SK-N-SH treated with all-trans-retinoic acid at 6 μM for 48 hours (cell line): ENCODE data around the gene CDH6.

Experiments
- ATAC-seq: fragments of 200-7000 bp; cut with Tn5 transposase; 3 replicates; pipeline ENCODE4 v1.9.1; 2020; ENCODE audit warnings: mild to moderate bottlenecking, moderate library complexity
- ARNTL ChIP-seq: fragments of 450-650 bp; formaldehyde crosslinking; IDR thresholded peaks from 2 replicates; pipeline ENCODE4 v1.5.0; 2020; ENCODE audit warnings: low read depth, mild to moderate bottlenecking, moderate library complexity, borderline replicate concordance
- BACH2 ChIP-seq: fragments of 250-450 bp; sonication (Bioruptor Pico); IDR thresholded peaks from 2 replicates; pipeline ENCODE4 v1.9.0; 2021; ENCODE audit warnings: mild to moderate bottlenecking, borderline replicate concordance
- CREB5 ChIP-seq: fragments of 250-450 bp; sonication (Bioruptor Pico); IDR thresholded peaks from 2 replicates; pipeline ENCODE4 v1.5.1; 2020; ENCODE audit warnings: low read depth, mild to moderate bottlenecking, moderate library complexity
- CSDC2 ChIP-seq: fragments of 250-450 bp; sonication (Bioruptor Pico); IDR thresholded peaks from 2 replicates; pipeline ENCODE4 v1.5.0; 2020; ENCODE audit warnings: mild to moderate bottlenecking, moderate library complexity
- CSRNP3 ChIP-seq: fragments of 250-450 bp; sonication (Bioruptor Pico); IDR thresholded peaks from 2 replicates; pipeline ENCODE4 v1.5.1; 2021; ENCODE audit warnings: mild to moderate bottlenecking, moderate library complexity
- ESRRG ChIP-seq: fragments of 250-450 bp; sonication (Bioruptor Pico); IDR thresholded peaks from 2 replicates; pipeline ENCODE4 v1.6.1; 2021; ENCODE audit warnings: mild to moderate bottlenecking
- GLIS3 ChIP-seq: fragments of 250-450 bp; sonication (Bioruptor Pico); IDR thresholded peaks from 2 replicates; pipeline ENCODE4 v1.5.0; 2020; ENCODE audit warnings: mild to moderate bottlenecking, moderate library complexity
- ISL1 ChIP-seq: fragments of 250-450 bp; sonication (Bioruptor Pico); IDR thresholded peaks from 2 replicates; pipeline ENCODE4 v2.1.2; 2022; ENCODE audit warnings: mild to moderate bottlenecking, moderate library complexity
- OSR1 ChIP-seq: fragments of 250-450 bp; sonication (Bioruptor Pico); IDR thresholded peaks from 2 replicates; pipeline ENCODE4 v1.8.0; 2022; ENCODE audit warnings: moderate library complexity, mild to moderate bottlenecking, inconsistent platforms
- PATZ1 ChIP-seq: fragments of 250-450 bp; sonication (Bioruptor Pico); IDR thresholded peaks from 2 replicates; pipeline ENCODE4 v1.8.0; 2020; ENCODE audit warnings: mild to moderate bottlenecking, moderate library complexity, borderline replicate concordance
- POU6F1 ChIP-seq: fragments of 250-450 bp; sonication (Bioruptor Pico); IDR thresholded peaks from 2 replicates; pipeline ENCODE4 v1.8.0; 2021; ENCODE audit warnings: low read depth, mild to moderate bottlenecking, moderate library complexity, borderline replicate concordance
- RARB ChIP-seq: fragments of 250-450 bp; sonication (Bioruptor Pico); IDR thresholded peaks from 2 replicates; pipeline ENCODE4 v1.8.0; 2021; ENCODE audit warnings: mild to moderate bottlenecking, moderate library complexity
- SNAI2 ChIP-seq: fragments of 250-450 bp; sonication (Bioruptor Pico); IDR thresholded peaks from 2 replicates; pipeline ENCODE4 v1.5.0; 2020; ENCODE audit warnings: mild to moderate bottlenecking, moderate library complexity
- TCF4 ChIP-seq: fragments of 250-450 bp; sonication (Bioruptor Pico); IDR thresholded peaks from 2 replicates; pipeline ENCODE4 v1.8.0; 2021; ENCODE audit warnings: mild to moderate bottlenecking, moderate library complexity, borderline replicate concordance
- TOX ChIP-seq: fragments of 250-450 bp; sonication (Bioruptor Pico); IDR thresholded peaks from 2 replicates; pipeline ENCODE4 v1.8.0; 2021; ENCODE audit warnings: mild to moderate bottlenecking, moderate library complexity, borderline replicate concordance
- TSHZ2 ChIP-seq: fragments of 250-450 bp; sonication (Bioruptor Pico); IDR thresholded peaks from 2 replicates; pipeline ENCODE4 v1.5.0; 2020; ENCODE audit warnings: mild to moderate bottlenecking, moderate library complexity
- ZFP30 ChIP-seq: fragments of 450-650 bp; formaldehyde crosslinking; IDR thresholded peaks from 2 replicates; pipeline ENCODE4 v1.5.0; 2022; ENCODE audit warnings: mild to moderate bottlenecking, moderate library complexity
- ZNF565 ChIP-seq: fragments of 450-650 bp; formaldehyde crosslinking; conservative IDR thresholded peaks from 2 replicates; pipeline ENCODE4 v1.5.0; 2020; ENCODE audit warnings: low read depth, mild to moderate bottlenecking, moderate library complexity
- ZNF70 ChIP-seq: fragments of 450-650 bp; formaldehyde crosslinking; IDR thresholded peaks from 2 replicates; pipeline ENCODE4 v1.5.0; 2020; ENCODE audit warnings: mild to moderate bottlenecking, moderate library complexity
- ZNF8 ChIP-seq: fragments of 450-650 bp; formaldehyde crosslinking; IDR thresholded peaks from 2 replicates; pipeline ENCODE4 v1.5.0; 2020; ENCODE audit warnings: mild to moderate bottlenecking, moderate library complexity

Gene CDH6

GRCh38 chr5:31268686-31269085, 75.2 kb downstream of the CDH6 start:
- no peak for ATAC-seq

GRCh38 chr5:31269259-31269658, 75.8 kb downstream of the CDH6 start:
- TF ChIP-seq ISL1 (CRISPR knock-in tag) (no peak), ZFP30 (CRISPR knock-in tag) (no peak), BACH2 (CRISPR knock-in tag) (no peak), TOX (CRISPR knock-in tag) (no peak), CREB5 (CRISPR knock-in tag) (no peak), ESRRG (no peak), TCF4 (CRISPR knock-in tag) (no peak), RARB (no peak), ZNF565 (CRISPR knock-in tag) (no peak), GLIS3 (CRISPR knock-in tag) (no peak), CSDC2 (no peak), ARNTL (no peak), ZNF70 (CRISPR knock-in tag) (no peak), CSRNP3 (CRISPR knock-in tag) (no peak), PATZ1 (no peak), TSHZ2 (no peak), OSR1 (CRISPR knock-in tag) (no peak)
- ATAC-seq, result no peak

More at GRCh38 chr5:31268686-31269085, 75.2 kb downstream of the CDH6 start:
- TF ChIP-seq ARNTL, result no peak
- no peak for TF ChIP-seq ZNF8 (CRISPR knock-in tag)
- TF ChIP-seq TCF4 (CRISPR knock-in tag), result no peak
- no peak for TF ChIP-seq GLIS3 (CRISPR knock-in tag)
- no peak for TF ChIP-seq OSR1 (CRISPR knock-in tag)
- TF ChIP-seq SNAI2 (CRISPR knock-in tag), result no peak
- TF ChIP-seq POU6F1 (CRISPR knock-in tag), result no peak
- TF ChIP-seq CSDC2, result no peak
- TF ChIP-seq PATZ1, result no peak
- no peak for TF ChIP-seq TOX (CRISPR knock-in tag)
- TF ChIP-seq ZNF565 (CRISPR knock-in tag), result no peak
- no peak for TF ChIP-seq ESRRG
- no peak for TF ChIP-seq ZFP30 (CRISPR knock-in tag)
